ENCODE results near the gene SSNA1.

SSNA1 gene

GRCh38 chr9:137222190-137223077, 34.0 kb downstream of the SSNA1 start, which contains the start of gene RNF208:
RNF208 (minus strand) TSS chr9:137222240; CDS start chr9:137221212, 1,028 bp downstream.
- DNase-seq, result no peak

GRCh38 chr9:137223078-137223970, 34.8 kb downstream of the SSNA1 start:
- DNase-seq, result peak; percentile 85 to 97

- DNase-seq, result no peak
Measured at GRCh38 chr9:137224830-137225694, 36.6 kb downstream of the SSNA1 start, which contains the start of gene CYSRT1. CYSRT1 (plus strand) TSS chr9:137225174; CDS start chr9:137225622, 448 bp downstream.

- no peak for DNase-seq
Measured at GRCh38 chr9:137225699-137226331, 37.3 kb downstream of the SSNA1 start.

- no peak for DNase-seq
Measured at GRCh38 chr9:137226338-137227053, 38.0 kb downstream of the SSNA1 start.

GRCh38 chr9:137227054-137227852, 38.8 kb downstream of the SSNA1 start, which contains the start of gene RNF224:
RNF224 (plus strand) TSS chr9:137227502; CDS start chr9:137228336, 834 bp downstream.
- peak; percentile 27 to 68 for DNase-seq

- no peak for DNase-seq
Measured at GRCh38 chr9:137227853-137228505, 39.5 kb downstream of the SSNA1 start.

GRCh38 chr9:137228506-137228967, 40.1 kb downstream of the SSNA1 start:
- no peak for DNase-seq

- DNase-seq, result no peak
Measured at GRCh38 chr9:137228968-137229896, 40.8 kb downstream of the SSNA1 start.

GRCh38 chr9:137229903-137230704, 41.6 kb downstream of the SSNA1 start:
- DNase-seq, result no peak

GRCh38 chr9:137230705-137231371, 42.4 kb downstream of the SSNA1 start, which contains the start of gene SLC34A3:
SLC34A3 (plus strand) TSS chr9:137230901; CDS start chr9:137231703, 802 bp downstream.
- DNase-seq, result no peak

- no peak for DNase-seq
Measured at GRCh38 chr9:137231372-137232039, 43.0 kb downstream of the SSNA1 start.

GRCh38 chr9:137232101-137232500, 43.6 kb downstream of the SSNA1 start:
- DNase-seq, result no peak

- no peak for DNase-seq
Measured at GRCh38 chr9:137232510-137232909, 44.0 kb downstream of the SSNA1 start.

GRCh38 chr9:137233143-137233980, 44.9 kb downstream of the SSNA1 start:
- no peak for DNase-seq

Data from NCI-H446 (cell line).